ENCODE measurements around the gene PIAS4. TPM values are rescaled to one million over a fixed set of nuclear protein-coding genes. Genes with fewer than 3 reads are reported as not detected.

PIAS4 gene
- total RNA-seq, 1 donor from 2014 or later, result 14.7 TPM

- DNase-seq, result peak; percentile 1
These were observed 30.0 kb upstream of the PIAS4 start for GRCh38 chr19:3977242-3978143.

GRCh38 chr19:3978145-3978544 is 29.4 kb upstream of the PIAS4 start:
- DNase-seq, result no peak

GRCh38 chr19:3979289-3979673 is 28.3 kb upstream of the PIAS4 start:
- no peak for DNase-seq

GRCh38 chr19:3979674-3980352 is 27.7 kb upstream of the PIAS4 start:
- DNase-seq, result no peak

- DNase-seq, result no peak
These were observed 26.9 kb upstream of the PIAS4 start for GRCh38 chr19:3980353-3981251.

- DNase-seq, result no peak
These were observed 26.2 kb upstream of the PIAS4 start for GRCh38 chr19:3981373-3981735.

GRCh38 chr19:3981736-3982681 is 25.5 kb upstream of the PIAS4 start:
- DNase-seq, result no peak

GRCh38 chr19:3982701-3983541 is 24.6 kb upstream of the PIAS4 start:
- DNase-seq, result no peak

GRCh38 chr19:3983542-3983914 is 24.0 kb upstream of the PIAS4 start:
- no peak for DNase-seq

GRCh38 chr19:3983936-3984583 is 23.5 kb upstream of the PIAS4 start:
- DNase-seq, result peak; percentile 33

GRCh38 chr19:3984584-3984907 is 23.0 kb upstream of the PIAS4 start:
- no peak for DNase-seq

GRCh38 chr19:3984908-3985642 is 22.5 kb upstream of the PIAS4 start, which contains the start of gene EEF2:
TSS of gene EEF2 (minus strand) at chr19:3985463. CDS start at chr19:3985380, 83 bp downstream.
- peak; percentile 97 for DNase-seq

GRCh38 chr19:3985643-3986259 is 21.8 kb upstream of the PIAS4 start:
- DNase-seq, result no peak

- peak; percentile 83 for DNase-seq
These were observed 21.1 kb upstream of the PIAS4 start for GRCh38 chr19:3986260-3987041.

- DNase-seq, result peak; percentile 96
These were observed 19.7 kb upstream of the PIAS4 start for GRCh38 chr19:3987619-3988371.

GRCh38 chr19:3990815-3991117 is 16.8 kb upstream of the PIAS4 start:
- no peak for DNase-seq

- no peak for DNase-seq
These were observed 11.9 kb upstream of the PIAS4 start for GRCh38 chr19:3995607-3996006.
